ENCODE data around the gene KRT2. TPM values are rescaled to one million over a fixed set of nuclear protein-coding genes. Genes with fewer than 3 reads are reported as not detected.

The KRT2 gene
- total and polyA plus RNA-seq, 7 experiments from 2014 or later: 0.29 to 4.7 (median 2.2) TPM; not detected in 1

DNA sequence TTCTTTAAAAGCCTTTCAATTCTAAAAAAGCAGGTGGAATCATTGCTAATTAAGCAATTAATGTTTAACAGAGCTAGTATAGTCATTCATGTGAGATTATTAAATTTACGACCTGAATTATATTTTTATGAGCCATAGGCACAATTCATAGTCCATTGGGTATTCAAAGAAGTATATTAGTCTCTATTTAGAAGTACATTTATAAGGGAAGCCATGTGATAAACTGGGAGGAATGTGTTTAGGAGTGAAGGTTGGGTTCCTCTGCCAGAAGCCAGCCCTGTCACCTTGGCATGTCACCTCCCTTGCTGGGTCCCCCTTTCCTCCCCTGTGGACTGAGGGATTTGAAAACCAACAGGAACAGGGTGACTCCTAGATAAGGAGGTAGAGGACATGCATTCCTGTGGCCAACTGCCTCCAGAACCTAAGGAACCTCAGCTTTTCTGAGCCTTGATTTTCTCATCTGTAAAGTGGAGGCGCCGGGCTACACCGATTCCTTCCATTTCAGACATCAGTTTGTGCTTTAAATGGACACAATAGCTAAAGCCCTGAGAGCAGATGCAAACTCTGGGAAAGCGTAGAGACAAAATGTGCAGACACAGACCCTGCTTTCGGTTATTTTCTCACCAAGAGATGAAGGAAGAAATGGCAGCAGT lies 5.4 kb upstream of the KRT2 start:
- Mint-ChIP-seq H3K4me3 (no peak overlapping the region), H3K27ac (peak overlapping the region in 6 of 9 donors; percentile 5 to 91 (median 28)), H3K27me3 (peaks cover 0 to 42% (median 0%) of the 10 kb centered on the region in 5 donors), H3K36me3 (peaks cover 0 to 5% (median 0%) of the 10 kb centered on the region in 5 donors), H3K4me1 (peaks cover 3 to 50% (median 23%) of the 10 kb centered on the region in 7 donors), H3K9me3 (no peaks in the 10 kb centered on the region)
- no peaks in the 10 kb centered on the region for H3K4me1 ChIP-seq (ENCODE audit: control insufficient read depth in 2 of 2, insufficient read depth in 2 of 2, low read length in 2 of 2)
- no peak for DNase-seq
- H3K36me3 ChIP-seq (ENCODE audit: control insufficient read depth in 2 of 3, insufficient read depth in 3 of 3, low read length in 3 of 3): no peaks in the 10 kb centered on the region
- H3K4me3 ChIP-seq (ENCODE audit: low read length): no peak overlapping the region
- H3K27ac ChIP-seq (ENCODE audit: low read depth, low read length): no peak overlapping the region
- ChIA-PET POLR2A (interaction anchor here (0.6 to 1.9 kb wide), 5 partner anchors 10 to 71 kb away, joined by 3 to 8 read pairs (median 5); no protein-coding TSS in a partner anchor), CTCF (no interaction called here)
- H3K27me3 ChIP-seq (ENCODE audit: control insufficient read depth in 2 of 2, insufficient read depth in 2 of 2, low read length in 2 of 2): no peaks in the 10 kb centered on the region
- intact Hi-C loops (cut with micrococcal nuclease): no loop called here
- no peak for ATAC-seq
- no peaks in the 10 kb centered on the region for H3K9me3 ChIP-seq (ENCODE audit: control insufficient read depth in 2 of 3, low read length in 3 of 3)

DNA sequence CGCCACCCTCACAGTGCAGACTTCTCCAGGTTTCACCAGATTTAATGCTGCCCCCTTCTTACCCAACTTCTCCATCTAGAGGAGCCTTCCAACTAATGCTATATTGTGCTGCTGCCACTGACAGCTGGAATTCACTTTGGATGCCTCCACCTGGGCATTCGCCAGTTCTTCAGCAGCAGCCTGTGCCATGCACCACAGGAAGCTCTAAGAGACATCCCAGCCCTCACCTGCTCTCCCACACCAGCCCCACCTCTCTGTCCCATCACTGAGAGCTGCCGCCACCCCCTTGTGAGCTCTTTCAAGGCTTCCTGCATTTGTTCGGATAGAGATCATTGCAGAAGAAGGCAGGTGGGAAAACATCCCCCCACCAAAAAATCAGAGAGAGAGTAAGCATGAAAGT lies 4.6 kb upstream of the KRT2 start:
- Histone ChIP-seq H3K9me3 (ENCODE audit: control insufficient read depth in 2 of 3, low read length in 3 of 3) (no peaks in the 10 kb centered on the region), H3K27ac (ENCODE audit: low read depth, low read length) (no peak overlapping the region), H3K36me3 (ENCODE audit: control insufficient read depth in 2 of 3, insufficient read depth in 3 of 3, low read length in 3 of 3) (no peaks in the 10 kb centered on the region), H3K4me1 (ENCODE audit: control insufficient read depth in 2 of 2, insufficient read depth in 2 of 2, low read length in 2 of 2) (no peaks in the 10 kb centered on the region), H3K27me3 (ENCODE audit: control insufficient read depth in 2 of 2, insufficient read depth in 2 of 2, low read length in 2 of 2) (no peaks in the 10 kb centered on the region), H3K4me3 (ENCODE audit: low read length) (no peak overlapping the region)
- Mint-ChIP-seq H3K27ac (peak overlapping the region in 7 of 9 donors; percentile 5 to 91 (median 56)), H3K36me3 (peaks cover 0 to 5% (median 0%) of the 10 kb centered on the region in 5 donors), H3K9me3 (no peaks in the 10 kb centered on the region), H3K4me3 (no peak overlapping the region), H3K27me3 (peaks cover 0 to 42% (median 0%) of the 10 kb centered on the region in 5 donors), H3K4me1 (peaks cover 0 to 49% (median 22%) of the 10 kb centered on the region in 7 donors)
- POLR2A ChIA-PET: interaction anchor here (0.6 to 1.9 kb wide), 9 partner anchors 9 to 71 kb away, joined by 3 to 8 read pairs (median 5); no protein-coding TSS in a partner anchor
- DNase-seq: no peak
- CTCF ChIA-PET: interaction anchor here (0.9 kb wide), 1 partner anchor 70 kb away, joined by 4 read pairs; no protein-coding TSS in a partner anchor
- intact Hi-C loops (cut with micrococcal nuclease): no loop called here
- ATAC-seq: no peak

DNA sequence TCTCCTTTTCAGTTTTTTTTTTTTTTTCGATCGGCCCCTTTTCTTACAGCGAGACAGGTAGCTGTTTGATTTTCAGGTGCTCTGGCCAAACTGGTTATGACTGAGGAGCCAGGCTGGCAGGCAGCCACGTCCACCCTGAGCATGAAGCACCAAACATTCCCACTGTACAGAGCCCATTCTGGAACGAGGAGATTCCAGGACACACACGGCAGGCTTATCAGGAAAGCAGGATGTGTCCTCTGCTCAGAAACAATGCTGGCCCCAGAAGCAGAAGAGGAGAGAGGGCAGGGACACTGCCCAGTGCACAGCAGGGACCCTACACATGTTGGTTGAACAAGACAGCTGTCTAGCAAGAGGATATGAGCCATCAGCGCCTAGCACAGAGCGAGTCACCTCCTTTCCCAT lies 3.7 kb upstream of the KRT2 start:
- ChIA-PET CTCF (interaction anchor here (0.9 kb wide), 1 partner anchor 70 kb away, joined by 4 read pairs; no protein-coding TSS in a partner anchor), POLR2A (interaction anchor here (0.7 to 1.7 kb wide), 6 partner anchors 9 to 72 kb away, joined by 3 to 6 read pairs (median 4); no protein-coding TSS in a partner anchor)
- H3K27me3 ChIP-seq (ENCODE audit: control insufficient read depth in 2 of 2, insufficient read depth in 2 of 2, low read length in 2 of 2): no peaks in the 10 kb centered on the region
- no peak overlapping the region for H3K4me3 ChIP-seq (ENCODE audit: low read length)
- no peaks in the 10 kb centered on the region for H3K9me3 ChIP-seq (ENCODE audit: control insufficient read depth in 2 of 3, low read length in 3 of 3)
- peaks cover 0 to 46% (median 22%) of the 10 kb centered on the region in 7 donors for H3K4me1 Mint-ChIP-seq
- intact Hi-C loops (cut with micrococcal nuclease): no loop called here
- peaks cover 0 to 42% (median 0%) of the 10 kb centered on the region in 5 donors for H3K27me3 Mint-ChIP-seq
- DNase-seq: no peak
- H3K4me3 Mint-ChIP-seq: peak overlapping the region in 1 of 10 donors; percentile 38
- ATAC-seq: no peak
- peaks cover 0 to 5% (median 0%) of the 10 kb centered on the region in 5 donors for H3K36me3 Mint-ChIP-seq
- no peaks in the 10 kb centered on the region for H3K9me3 Mint-ChIP-seq
- H3K36me3 ChIP-seq (ENCODE audit: control insufficient read depth in 2 of 3, insufficient read depth in 3 of 3, low read length in 3 of 3): no peaks in the 10 kb centered on the region
- no peaks in the 10 kb centered on the region for H3K4me1 ChIP-seq (ENCODE audit: control insufficient read depth in 2 of 2, insufficient read depth in 2 of 2, low read length in 2 of 2)
- H3K27ac Mint-ChIP-seq: peak overlapping the region in 1 of 9 donors; percentile 18
- H3K27ac ChIP-seq (ENCODE audit: low read depth, low read length): no peak overlapping the region

DNA sequence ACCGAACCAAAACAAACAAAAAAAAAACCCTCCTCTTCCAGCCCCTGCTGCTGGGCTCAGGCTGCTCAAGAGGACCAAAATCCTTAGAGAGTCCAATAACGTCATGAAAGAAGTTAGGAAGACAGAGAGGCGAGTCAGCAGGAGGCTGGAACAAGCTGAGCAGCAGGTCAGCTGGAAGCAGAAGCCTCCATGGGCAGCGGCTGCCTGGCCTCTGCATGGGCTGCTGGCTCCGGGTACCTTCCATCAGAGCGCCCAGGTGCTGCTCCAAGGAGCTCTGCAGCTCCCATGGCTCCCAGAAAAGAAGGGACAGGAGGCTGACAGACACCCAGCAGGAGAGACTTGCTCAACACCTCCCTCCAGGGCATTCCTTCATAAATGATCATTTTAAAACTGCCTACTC lies 3.2 kb upstream of the KRT2 start:
- H3K36me3 Mint-ChIP-seq: peaks cover 0 to 5% (median 0%) of the 10 kb centered on the region in 5 donors
- ATAC-seq: no peak
- H3K4me1 ChIP-seq (ENCODE audit: control insufficient read depth in 2 of 2, insufficient read depth in 2 of 2, low read length in 2 of 2): no peaks in the 10 kb centered on the region
- H3K27ac Mint-ChIP-seq: peak overlapping the region in 2 of 9 donors; percentile 18 to 66
- no peak overlapping the region for H3K4me3 ChIP-seq (ENCODE audit: low read length)
- intact Hi-C loops (cut with micrococcal nuclease): no loop called here
- POLR2A ChIA-PET: interaction anchor here (0.6 to 1.7 kb wide), 5 partner anchors 8 to 72 kb away, joined by 3 to 6 read pairs (median 4); no protein-coding TSS in a partner anchor
- H3K9me3 Mint-ChIP-seq: no peaks in the 10 kb centered on the region
- CTCF ChIA-PET: no interaction called here
- H3K4me3 Mint-ChIP-seq: peak overlapping the region in 1 of 10 donors; percentile 38
- H3K27me3 Mint-ChIP-seq: peaks cover 0 to 42% (median 0%) of the 10 kb centered on the region in 5 donors
- H3K9me3 ChIP-seq (ENCODE audit: control insufficient read depth in 2 of 3, low read length in 3 of 3): no peaks in the 10 kb centered on the region
- H3K36me3 ChIP-seq (ENCODE audit: control insufficient read depth in 2 of 3, insufficient read depth in 3 of 3, low read length in 3 of 3): no peaks in the 10 kb centered on the region
- peaks cover 4 to 51% (median 26%) of the 10 kb centered on the region in 7 donors for H3K4me1 Mint-ChIP-seq
- no peaks in the 10 kb centered on the region for H3K27me3 ChIP-seq (ENCODE audit: control insufficient read depth in 2 of 2, insufficient read depth in 2 of 2, low read length in 2 of 2)
- H3K27ac ChIP-seq (ENCODE audit: low read depth, low read length): no peak overlapping the region
- no peak for DNase-seq

GRCh38 chr12:52650520-52651081 lies 1.4 kb downstream of the KRT2 start:
- CTCF ChIA-PET: interaction anchor here (0.6 to 1.8 kb wide), 3 partner anchors 40 to 223 kb away, joined by 3 to 5 read pairs (median 5); no protein-coding TSS in a partner anchor
- H3K27ac Mint-ChIP-seq: peak overlapping the region in 5 of 9 donors; percentile 26 to 100 (median 99)
- H3K4me1 Mint-ChIP-seq: peaks cover 35 to 78% (median 62%) of the 10 kb centered on the region in 7 donors

GRCh38 chr12:52649066-52649465 lies 2.9 kb downstream of the KRT2 start:
- CTCF ChIA-PET: interaction anchor here (1.0 to 1.8 kb wide), 5 partner anchors 36 to 221 kb away, joined by 3 to 4 read pairs (median 3); no protein-coding TSS in a partner anchor
- no peak for ATAC-seq
- Histone ChIP-seq H3K4me1 (ENCODE audit: control insufficient read depth in 2 of 2, insufficient read depth in 2 of 2, low read length in 2 of 2) (peaks cover 28 to 52% of the 10 kb centered on the region in 2 donors), H3K27me3 (ENCODE audit: control insufficient read depth in 2 of 2, insufficient read depth in 2 of 2, low read length in 2 of 2) (no peaks in the 10 kb centered on the region), H3K36me3 (ENCODE audit: control insufficient read depth in 2 of 3, insufficient read depth in 3 of 3, low read length in 3 of 3) (no peaks in the 10 kb centered on the region), H3K27ac (ENCODE audit: low read depth, low read length) (no peak overlapping the region), H3K9me3 (ENCODE audit: control insufficient read depth in 2 of 3, low read length in 3 of 3) (no peaks in the 10 kb centered on the region), H3K4me3 (ENCODE audit: low read length) (no peak overlapping the region)
- peaks cover 0 to 10% (median 0%) of the 10 kb centered on the region in 5 donors for H3K27me3 Mint-ChIP-seq
- H3K27ac Mint-ChIP-seq: peak overlapping the region in 8 of 9 donors; percentile 55 to 100 (median 98)
- POLR2A ChIA-PET: interaction anchor here (0.8 to 12.4 kb wide), 7 partner anchors 10 to 56 kb away, joined by 3 to 223 read pairs (median 5); partner anchors contain the start of genes KRT1 and KRT73
- DNase-seq: no peak
- peaks cover 0 to 13% (median 7%) of the 10 kb centered on the region in 11 donors for H3K9me3 Mint-ChIP-seq
- H3K36me3 Mint-ChIP-seq: peaks cover 3 to 18% (median 4%) of the 10 kb centered on the region in 5 donors
- intact Hi-C loops (cut with micrococcal nuclease): loop anchor here in 1 of 2 donors (5.0 kb wide), 1 partner anchor 43 kb away; no protein-coding TSS in a partner anchor
- H3K4me3 Mint-ChIP-seq: peak overlapping the region in 9 of 10 donors; percentile 9 to 85 (median 34)
- H3K4me1 Mint-ChIP-seq: peaks cover 49 to 86% (median 69%) of the 10 kb centered on the region in 7 donors

More at GRCh38 chr12:52650520-52651081, 1.4 kb downstream of the KRT2 start:
- Histone ChIP-seq H3K4me3 (ENCODE audit: low read length) (no peak overlapping the region), H3K9me3 (ENCODE audit: control insufficient read depth in 2 of 3, low read length in 3 of 3) (no peaks in the 10 kb centered on the region), H3K4me1 (ENCODE audit: control insufficient read depth in 2 of 2, insufficient read depth in 2 of 2, low read length in 2 of 2) (peaks cover 17 to 39% of the 10 kb centered on the region in 2 donors), H3K27ac (ENCODE audit: low read depth, low read length) (no peak overlapping the region), H3K27me3 (ENCODE audit: control insufficient read depth in 2 of 2, insufficient read depth in 2 of 2, low read length in 2 of 2) (no peaks in the 10 kb centered on the region), H3K36me3 (ENCODE audit: control insufficient read depth in 2 of 3, insufficient read depth in 3 of 3, low read length in 3 of 3) (no peaks in the 10 kb centered on the region)
- peaks cover 0 to 5% (median 3%) of the 10 kb centered on the region in 5 donors for H3K36me3 Mint-ChIP-seq
- DNase-seq: no peak
- peak overlapping the region in 2 of 10 donors; percentile 21 to 50 for H3K4me3 Mint-ChIP-seq
- H3K9me3 Mint-ChIP-seq: no peaks in the 10 kb centered on the region
- POLR2A ChIA-PET: interaction anchor here (1.4 to 12.4 kb wide), 3 partner anchors 9 to 36 kb away, joined by 4 to 223 read pairs (median 6); partner anchors contain the start of genes KRT1 and KRT73
- intact Hi-C loops (cut with micrococcal nuclease): no loop called here
- no peak for ATAC-seq
- H3K27me3 Mint-ChIP-seq: peaks cover 0 to 20% (median 0%) of the 10 kb centered on the region in 5 donors
